K562 (cell line): ENCODE results near the gene TMEM143. TPM values are rescaled to one million over a fixed set of nuclear protein-coding genes. Genes with fewer than 3 reads are reported as not detected.
A peak's percentile ranks its signal among the peaks of the same experiment; 100 is the strongest.

Experiments
- BMI1 ChIP-seq: fragments of 150-350 bp; IDR thresholded peaks from 2 replicates; pipeline ENCODE4 v1.6.1; 2014; ENCODE audit warnings: low read length
- FOXM1 ChIP-seq, 2 experiments: fragments of 450-650 bp in 1 of 2; sonication (generic) in 1 of 2; formaldehyde crosslinking in 1 of 2; IDR thresholded peaks; 2 replicates each; pipeline versions ENCODE4 v1.6.1 to v1.9.0; 2017 to 2022; ENCODE audit warnings: low read depth in 2 of 2, mild to moderate bottlenecking in 2 of 2, missing genetic modification reagents in 1 of 2, moderate library complexity in 1 of 2
- JUND ChIP-seq, 2 experiments: IDR thresholded peaks; 2 replicates in 1 of 2; 3 replicates in 1 of 2; pipeline ENCODE4 v1.6.1; 2011; ENCODE audit warnings: borderline replicate concordance in 2 of 2, low read depth in 2 of 2, low read length in 2 of 2, improper control_type of control experiment in 1 of 2, missing biosample characterization in 1 of 2, missing genetic modification characterization in 1 of 2, missing genetic modification reagents in 1 of 2
- KAT7 ChIP-seq: sonication (generic); formaldehyde crosslinking; IDR thresholded peaks from 2 replicates; pipeline ENCODE4 v1.8.0; 2022; ENCODE audit warnings: missing genetic modification reagents, mild to moderate bottlenecking, borderline replicate concordance
- NFATC3 ChIP-seq: fragments of 450-650 bp; IDR thresholded peaks from 2 replicates; pipeline ENCODE4 v1.6.1; 2017; ENCODE audit warnings: mild to moderate bottlenecking
- RHOXF2B ChIP-seq: fragments of 250-450 bp; sonication (Bioruptor Pico); conservative IDR thresholded peaks from 2 replicates; pipeline ENCODE4 v1.5.1; 2021
- TAL1 ChIP-seq: fragments of 450-650 bp; IDR thresholded peaks from 2 replicates; pipeline ENCODE4 v1.6.1; 2016; ENCODE audit warnings: mild to moderate bottlenecking
- ZNF253 ChIP-seq: fragments of 250-450 bp; sonication (Bioruptor Pico); conservative IDR thresholded peaks from 2 replicates; pipeline ENCODE4 v1.6.1; 2021; ENCODE audit warnings: mild to moderate bottlenecking
- ZNF76 ChIP-seq: fragments of 250-450 bp; sonication (Bioruptor Pico); IDR thresholded peaks from 2 replicates; pipeline ENCODE4 v1.4.0; 2020; ENCODE audit warnings: mild to moderate bottlenecking, moderate library complexity, borderline replicate concordance
- polyA plus RNA-seq, 8 experiments: library from polyadenylated mRNA; depleted of rRNA in 4 of 8; stranded (reverse) in 5 of 8; unstranded in 3 of 8; fragments of >200 nt; fragmentation: Nextera tagmentation in 2 of 8; fragmentation: Illumina TruSeq in 1 of 8; extraction: Ambion mirVana in 2 of 8; extraction: Trizol in 1 of 8; gene quantifications; 2 replicates each; pipeline versions ENCODE4 v1.2.1 to v1.2.3, GENCODE V29; 2011 to 2014; ENCODE audit warnings: inconsistent platforms in 1 of 8, missing spikeins in 1 of 8
- total RNA-seq, 7 experiments: library from RNA; depleted of rRNA in 6 of 7; stranded (reverse); fragments of >200 nt in 6 of 7; fragmentation: Illumina TruSeq in 2 of 7; extraction: Trizol in 2 of 7; gene quantifications; 2 replicates each; pipeline versions ENCODE4 v1.2.1 to v1.2.3, GENCODE V29; 2011 to 2021; ENCODE audit warnings: low replicate concordance in 1 of 7
- TF ChIP-seq, protein P1 (sequence below): sonication (generic); formaldehyde crosslinking; IDR thresholded peaks from 2 replicates; pipeline ENCODE4 v1.8.0; 2022; ENCODE audit warnings: missing genetic modification reagents, mild to moderate bottlenecking, moderate library complexity, borderline replicate concordance
- TF ChIP-seq, protein P2 (sequence below): sonication (generic); formaldehyde crosslinking; IDR thresholded peaks from 2 replicates; pipeline ENCODE4 v1.8.1; 2023; ENCODE audit warnings: missing genetic modification reagents, mild to moderate bottlenecking, borderline replicate concordance
- TF ChIP-seq, protein P3 (sequence below), 2 experiments: fragments of 450-650 bp; IDR thresholded peaks; 2 replicates each; pipeline ENCODE4 v1.6.1; 2016
- TF ChIP-seq, protein P4 (sequence below), 3 experiments: IDR thresholded peaks in 2 of 3; conservative IDR thresholded peaks in 1 of 3; 2 replicates each; pipeline ENCODE4 v1.5.1; 2011 to 2012; ENCODE audit warnings: low read length in 3 of 3, mild to moderate bottlenecking in 3 of 3, control low read depth in 2 of 3, improper control_type of control experiment in 1 of 3, inconsistent platforms in 1 of 3, low read depth in 1 of 3, mixed read lengths in 1 of 3, moderate library complexity in 1 of 3; ENCODE audit not compliant: insufficient read depth in 2 of 3
- TF ChIP-seq, protein P5 (sequence below): fragments of 450-650 bp; IDR thresholded peaks from 2 replicates; pipeline ENCODE4 v1.6.1; 2017; ENCODE audit warnings: mild to moderate bottlenecking, moderate library complexity

Gene TMEM143
- total and polyA plus RNA-seq, 9 of the 15 experiments (the other 6 are each of a cell fraction or from before 2014, with no cell fraction given), result 0.66 to 8.8 (median 4.3) TPM

DNA sequence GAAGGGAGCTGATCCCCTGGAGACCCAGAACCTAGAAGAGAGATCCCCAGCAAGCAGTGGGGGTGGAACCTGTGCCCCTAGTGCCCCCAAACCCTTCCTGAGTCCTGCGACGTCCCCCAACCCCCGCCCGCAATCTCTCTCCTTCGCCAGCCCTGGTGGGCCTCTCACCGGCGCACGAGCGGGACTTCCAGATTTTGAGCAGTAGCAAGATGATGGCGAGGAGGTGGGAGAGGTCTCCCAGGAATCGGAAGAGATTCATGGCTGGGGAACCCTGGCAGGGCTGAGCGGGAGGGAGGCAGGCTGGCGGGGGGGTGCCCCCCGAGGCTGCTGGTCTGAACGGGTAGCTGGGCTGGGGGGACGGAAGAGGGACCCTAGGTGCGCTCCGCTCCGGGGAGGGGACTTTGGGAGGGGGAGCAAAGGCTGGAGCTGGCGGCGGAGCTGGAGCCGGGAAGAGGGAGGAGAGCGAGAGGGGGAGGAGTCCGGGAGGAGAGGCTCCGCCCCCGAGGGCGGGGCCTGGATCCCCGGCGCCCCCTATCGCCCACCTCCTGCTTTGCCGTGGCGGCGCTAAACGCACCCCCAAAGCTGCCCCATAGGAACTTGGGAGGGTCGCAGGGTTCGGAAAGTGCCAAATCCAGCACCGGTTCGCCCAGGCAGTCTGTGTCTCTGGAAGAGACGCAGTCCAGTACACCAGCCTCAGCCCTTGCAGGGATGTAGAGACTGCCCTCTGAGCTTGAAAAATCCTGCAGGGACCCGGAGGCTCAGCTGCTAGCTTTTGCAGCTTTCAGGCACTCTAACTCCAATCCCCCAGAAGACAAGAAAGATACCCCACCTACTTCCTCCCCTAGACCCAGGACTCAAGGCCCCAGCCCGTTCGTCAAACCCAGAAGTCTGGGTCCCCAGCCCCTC is 27.6 kb upstream of the TMEM143 start, which contains the start of gene KDELR1 (continued):
- TF ChIP-seq, protein P1, sequence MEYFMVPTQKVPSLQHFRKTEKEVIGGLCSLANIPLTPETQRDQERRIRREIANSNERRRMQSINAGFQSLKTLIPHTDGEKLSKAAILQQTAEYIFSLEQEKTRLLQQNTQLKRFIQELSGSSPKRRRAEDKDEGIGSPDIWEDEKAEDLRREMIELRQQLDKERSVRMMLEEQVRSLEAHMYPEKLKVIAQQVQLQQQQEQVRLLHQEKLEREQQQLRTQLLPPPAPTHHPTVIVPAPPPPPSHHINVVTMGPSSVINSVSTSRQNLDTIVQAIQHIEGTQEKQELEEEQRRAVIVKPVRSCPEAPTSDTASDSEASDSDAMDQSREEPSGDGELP (CRISPR knock-in tag), result 0 out of 2 replicates have a peak, but pooled peaks have one; percentile 10
- TF ChIP-seq, protein P2, sequence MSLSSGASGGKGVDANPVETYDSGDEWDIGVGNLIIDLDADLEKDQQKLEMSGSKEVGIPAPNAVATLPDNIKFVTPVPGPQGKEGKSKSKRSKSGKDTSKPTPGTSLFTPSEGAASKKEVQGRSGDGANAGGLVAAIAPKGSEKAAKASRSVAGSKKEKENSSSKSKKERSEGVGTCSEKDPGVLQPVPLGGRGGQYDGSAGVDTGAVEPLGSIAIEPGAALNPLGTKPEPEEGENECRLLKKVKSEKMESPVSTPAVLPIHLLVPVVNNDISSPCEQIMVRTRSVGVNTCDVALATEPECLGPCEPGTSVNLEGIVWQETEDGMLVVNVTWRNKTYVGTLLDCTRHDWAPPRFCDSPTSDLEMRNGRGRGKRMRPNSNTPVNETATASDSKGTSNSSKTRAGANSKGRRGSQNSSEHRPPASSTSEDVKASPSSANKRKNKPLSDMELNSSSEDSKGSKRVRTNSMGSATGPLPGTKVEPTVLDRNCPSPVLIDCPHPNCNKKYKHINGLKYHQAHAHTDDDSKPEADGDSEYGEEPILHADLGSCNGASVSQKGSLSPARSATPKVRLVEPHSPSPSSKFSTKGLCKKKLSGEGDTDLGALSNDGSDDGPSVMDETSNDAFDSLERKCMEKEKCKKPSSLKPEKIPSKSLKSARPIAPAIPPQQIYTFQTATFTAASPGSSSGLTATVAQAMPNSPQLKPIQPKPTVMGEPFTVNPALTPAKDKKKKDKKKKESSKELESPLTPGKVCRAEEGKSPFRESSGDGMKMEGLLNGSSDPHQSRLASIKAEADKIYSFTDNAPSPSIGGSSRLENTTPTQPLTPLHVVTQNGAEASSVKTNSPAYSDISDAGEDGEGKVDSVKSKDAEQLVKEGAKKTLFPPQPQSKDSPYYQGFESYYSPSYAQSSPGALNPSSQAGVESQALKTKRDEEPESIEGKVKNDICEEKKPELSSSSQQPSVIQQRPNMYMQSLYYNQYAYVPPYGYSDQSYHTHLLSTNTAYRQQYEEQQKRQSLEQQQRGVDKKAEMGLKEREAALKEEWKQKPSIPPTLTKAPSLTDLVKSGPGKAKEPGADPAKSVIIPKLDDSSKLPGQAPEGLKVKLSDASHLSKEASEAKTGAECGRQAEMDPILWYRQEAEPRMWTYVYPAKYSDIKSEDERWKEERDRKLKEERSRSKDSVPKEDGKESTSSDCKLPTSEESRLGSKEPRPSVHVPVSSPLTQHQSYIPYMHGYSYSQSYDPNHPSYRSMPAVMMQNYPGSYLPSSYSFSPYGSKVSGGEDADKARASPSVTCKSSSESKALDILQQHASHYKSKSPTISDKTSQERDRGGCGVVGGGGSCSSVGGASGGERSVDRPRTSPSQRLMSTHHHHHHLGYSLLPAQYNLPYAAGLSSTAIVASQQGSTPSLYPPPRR (CRISPR knock-in tag), result no peak
- no peak for TF ChIP-seq BMI1
- TF ChIP-seq ZNF76, result no peak
- peak; percentile 51; the same call in 1 of the 2 replicates for TF ChIP-seq JUND (IDR thresholded peaks at IDR 0.05; ENCODE audit: borderline replicate concordance, low read depth, low read length)
- no peak; the same call in 2 of the 3 replicates for TF ChIP-seq JUND (tag; IDR thresholded peaks at IDR 0.05; ENCODE audit: borderline replicate concordance, low read depth, low read length)
- no peak for TF ChIP-seq FOXM1 (IDR thresholded peaks at IDR 0.05; ENCODE audit: low read depth)
- no peak for TF ChIP-seq FOXM1 (CRISPR knock-in tag; IDR thresholded peaks at IDR 0.05; ENCODE audit: low read depth)
- no peak for TF ChIP-seq ZNF253 (CRISPR knock-in tag)
- TF ChIP-seq, protein P3, sequence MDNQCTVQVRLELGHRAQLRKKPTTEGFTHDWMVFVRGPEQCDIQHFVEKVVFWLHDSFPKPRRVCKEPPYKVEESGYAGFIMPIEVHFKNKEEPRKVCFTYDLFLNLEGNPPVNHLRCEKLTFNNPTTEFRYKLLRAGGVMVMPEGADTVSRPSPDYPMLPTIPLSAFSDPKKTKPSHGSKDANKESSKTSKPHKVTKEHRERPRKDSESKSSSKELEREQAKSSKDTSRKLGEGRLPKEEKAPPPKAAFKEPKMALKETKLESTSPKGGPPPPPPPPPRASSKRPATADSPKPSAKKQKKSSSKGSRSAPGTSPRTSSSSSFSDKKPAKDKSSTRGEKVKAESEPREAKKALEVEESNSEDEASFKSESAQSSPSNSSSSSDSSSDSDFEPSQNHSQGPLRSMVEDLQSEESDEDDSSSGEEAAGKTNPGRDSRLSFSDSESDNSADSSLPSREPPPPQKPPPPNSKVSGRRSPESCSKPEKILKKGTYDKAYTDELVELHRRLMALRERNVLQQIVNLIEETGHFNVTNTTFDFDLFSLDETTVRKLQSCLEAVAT (IDR thresholded peaks at IDR 0.05), result peak in 1 of 2 experiments; percentile 76; a peak in 2 of 4 replicates
- no peak for TF ChIP-seq TAL1
- 0 out of 2 replicates have a peak, but pooled peaks have one; percentile 17 for TF ChIP-seq KAT7 (CRISPR knock-in tag)
- no peak for TF ChIP-seq NFATC3
- TF ChIP-seq, protein P4, sequence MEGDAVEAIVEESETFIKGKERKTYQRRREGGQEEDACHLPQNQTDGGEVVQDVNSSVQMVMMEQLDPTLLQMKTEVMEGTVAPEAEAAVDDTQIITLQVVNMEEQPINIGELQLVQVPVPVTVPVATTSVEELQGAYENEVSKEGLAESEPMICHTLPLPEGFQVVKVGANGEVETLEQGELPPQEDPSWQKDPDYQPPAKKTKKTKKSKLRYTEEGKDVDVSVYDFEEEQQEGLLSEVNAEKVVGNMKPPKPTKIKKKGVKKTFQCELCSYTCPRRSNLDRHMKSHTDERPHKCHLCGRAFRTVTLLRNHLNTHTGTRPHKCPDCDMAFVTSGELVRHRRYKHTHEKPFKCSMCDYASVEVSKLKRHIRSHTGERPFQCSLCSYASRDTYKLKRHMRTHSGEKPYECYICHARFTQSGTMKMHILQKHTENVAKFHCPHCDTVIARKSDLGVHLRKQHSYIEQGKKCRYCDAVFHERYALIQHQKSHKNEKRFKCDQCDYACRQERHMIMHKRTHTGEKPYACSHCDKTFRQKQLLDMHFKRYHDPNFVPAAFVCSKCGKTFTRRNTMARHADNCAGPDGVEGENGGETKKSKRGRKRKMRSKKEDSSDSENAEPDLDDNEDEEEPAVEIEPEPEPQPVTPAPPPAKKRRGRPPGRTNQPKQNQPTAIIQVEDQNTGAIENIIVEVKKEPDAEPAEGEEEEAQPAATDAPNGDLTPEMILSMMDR (IDR thresholded peaks at IDR 0.05 in 2 of 3, conservative IDR thresholded peaks at IDR 0.05 in 1 of 3; ENCODE audit: insufficient read depth in 2 of 3, low read depth in 1 of 3, low read length in 3 of 3), result peak; percentile 95 to 97 (median 96)
- TF ChIP-seq, protein P5, sequence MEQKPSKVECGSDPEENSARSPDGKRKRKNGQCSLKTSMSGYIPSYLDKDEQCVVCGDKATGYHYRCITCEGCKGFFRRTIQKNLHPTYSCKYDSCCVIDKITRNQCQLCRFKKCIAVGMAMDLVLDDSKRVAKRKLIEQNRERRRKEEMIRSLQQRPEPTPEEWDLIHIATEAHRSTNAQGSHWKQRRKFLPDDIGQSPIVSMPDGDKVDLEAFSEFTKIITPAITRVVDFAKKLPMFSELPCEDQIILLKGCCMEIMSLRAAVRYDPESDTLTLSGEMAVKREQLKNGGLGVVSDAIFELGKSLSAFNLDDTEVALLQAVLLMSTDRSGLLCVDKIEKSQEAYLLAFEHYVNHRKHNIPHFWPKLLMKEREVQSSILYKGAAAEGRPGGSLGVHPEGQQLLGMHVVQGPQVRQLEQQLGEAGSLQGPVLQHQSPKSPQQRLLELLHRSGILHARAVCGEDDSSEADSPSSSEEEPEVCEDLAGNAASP, result no peak
- TF ChIP-seq RHOXF2B, result no peak
